Neural crest cell (in vitro differentiated cells): Measurements from ENCODE around the gene GPI. TPM values are rescaled to one million over a fixed set of nuclear protein-coding genes. Genes with fewer than 3 reads are reported as not detected.

Experiments used
- DNase-seq: peaks from one replicate; pipeline ENCODE4 v3.0.0; 2021; ENCODE audit warnings: low read depth, mixed read lengths, low spot score
- H3K27ac Mint-ChIP-seq: one replicate; pipeline ENCODE4 v1.8.0; 2021; ENCODE audit warnings: mild to moderate bottlenecking, mixed read lengths; ENCODE audit not compliant: unreplicated experiment
- H3K27me3 Mint-ChIP-seq: 2 replicates; pipeline ENCODE4 v1.8.0; 2021; ENCODE audit warnings: low read depth, mild to moderate bottlenecking, mixed read lengths
- H3K36me3 Mint-ChIP-seq: 2 replicates; pipeline ENCODE4 v1.8.0; 2021; ENCODE audit warnings: low read depth, mild to moderate bottlenecking, mixed read lengths
- H3K4me1 Mint-ChIP-seq: 2 replicates; pipeline ENCODE4 v1.8.0; 2021; ENCODE audit warnings: mixed read lengths
- H3K4me3 Mint-ChIP-seq: one replicate; pipeline ENCODE4 v1.8.0; 2021; ENCODE audit warnings: mild to moderate bottlenecking, mixed read lengths
- H3K9me3 Mint-ChIP-seq: 2 replicates; pipeline ENCODE4 v1.8.0; 2021; ENCODE audit warnings: mixed read lengths
- CTCF ChIP-seq: fragments of 200-600 bp; sonication (generic); conservative IDR thresholded peaks from 2 replicates; pipeline ENCODE4 v1.5.0; 2021; ENCODE audit warnings: antibody characterized with exemption, mild to moderate bottlenecking
- total RNA-seq: library from RNA; stranded (reverse); gene quantifications from 2 replicates; pipeline ENCODE4 v1.2.1, GENCODE V29; 2021

GPI gene
- total RNA-seq, 1 donor from 2014 or later = 227 TPM

GRCh38 chr19:34332027-34332760 lies 32.8 kb upstream of the GPI start:
- no peak overlapping the region for H3K4me3 Mint-ChIP-seq
- DNase-seq = no peak
- H3K27ac Mint-ChIP-seq = no peak overlapping the region
- no peak for TF ChIP-seq CTCF
- no peaks in the 10 kb centered on the region for H3K27me3 Mint-ChIP-seq
- no peaks in the 10 kb centered on the region for H3K9me3 Mint-ChIP-seq
- H3K4me1 Mint-ChIP-seq = no peaks in the 10 kb centered on the region
- H3K36me3 Mint-ChIP-seq = peaks cover 7% of the 10 kb centered on the region

- DNase-seq = no peak
- TF ChIP-seq CTCF = no peak
- Mint-ChIP-seq H3K4me3 (no peak overlapping the region), H3K27ac (no peak overlapping the region), H3K36me3 (peaks cover 3% of the 10 kb centered on the region), H3K4me1 (no peaks in the 10 kb centered on the region), H3K27me3 (no peaks in the 10 kb centered on the region), H3K9me3 (no peaks in the 10 kb centered on the region)
Observed at GRCh38 chr19:34335914-34336313, 29.1 kb upstream of the GPI start.

GRCh38 chr19:34336781-34337271 lies 28.2 kb upstream of the GPI start:
- TF ChIP-seq CTCF = peak; percentile 86
- no peak overlapping the region for H3K4me3 Mint-ChIP-seq
- H3K27ac Mint-ChIP-seq = no peak overlapping the region
- no peaks in the 10 kb centered on the region for H3K4me1 Mint-ChIP-seq
- no peaks in the 10 kb centered on the region for H3K36me3 Mint-ChIP-seq
- peak; percentile 36 for DNase-seq
- no peaks in the 10 kb centered on the region for H3K27me3 Mint-ChIP-seq
- H3K9me3 Mint-ChIP-seq = no peaks in the 10 kb centered on the region

- Mint-ChIP-seq H3K9me3 (no peaks in the 10 kb centered on the region), H3K4me1 (no peaks in the 10 kb centered on the region), H3K36me3 (peaks cover 2% of the 10 kb centered on the region), H3K4me3 (no peak overlapping the region), H3K27me3 (no peaks in the 10 kb centered on the region), H3K27ac (no peak overlapping the region)
- DNase-seq = no peak
- TF ChIP-seq CTCF = no peak
Observed at GRCh38 chr19:34337739-34338138, 27.3 kb upstream of the GPI start.

- Mint-ChIP-seq H3K27ac (no peak overlapping the region), H3K4me3 (no peak overlapping the region), H3K27me3 (no peaks in the 10 kb centered on the region), H3K4me1 (no peaks in the 10 kb centered on the region), H3K9me3 (no peaks in the 10 kb centered on the region), H3K36me3 (peaks cover 13% of the 10 kb centered on the region)
- DNase-seq = no peak
- TF ChIP-seq CTCF = no peak
Observed at GRCh38 chr19:34341935-34342680, 22.9 kb upstream of the GPI start.
